HepG2 (cell line): Measurements from ENCODE around the gene TMEM62. TPM values are rescaled to one million over a fixed set of nuclear protein-coding genes. Genes with fewer than 3 reads are reported as not detected.

ENCODE experiments used
- ATAC-seq: fragments of 200-7000 bp; cut with Tn5 transposase; 3 replicates; pipeline ENCODE4 v1.9.1; 2020; ENCODE audit warnings: mild to moderate bottlenecking, moderate library complexity
- BruUV-seq: library from RNA; stranded (reverse); fragments of 400-500 nt; replicated peaks from 2 replicates; lab custom pipeline; 2021; lab: Mats Ljungman, UMichigan
- CTCF ChIA-PET: fragments of 300-600 bp; formaldehyde crosslinking; extraction: SDS; loops from one replicate; lab custom pipeline; 2021; ENCODE audit warnings: low total read pairs, inconsistent platforms, low intra/inter-chr PET ratio; lab: Yijun Ruan, JAX
- POLR2A ChIA-PET: fragments of 350-600 bp; sonication (Branson Sonifier 250); formaldehyde crosslinking; loops from one replicate; lab custom pipeline; 2020; ENCODE audit warnings: antibody characterized with exemption, inconsistent platforms; lab: Yijun Ruan, JAX
- DNase-seq: peaks from one replicate; pipeline ENCODE4 v3.0.0-alpha.2; 2015; ENCODE audit warnings: low spot score
- FAIRE-seq: peaks from 3 replicates; lab custom pipeline; 2011; peaks lifted over from hg19 to GRCh38; lab: Jason Lieb, UNC
- H2AFZ ChIP-seq: one replicate; pipeline ENCODE4 v1.6.1; 2011; ENCODE audit warnings: low read length, inconsistent platforms
- H3K27ac ChIP-seq: fragments of 300-600 bp; 3 replicates; pipeline ENCODE4 v1.8.0; 2011; ENCODE audit warnings: mixed run types, mild to moderate bottlenecking, mixed read lengths, low read length, inconsistent platforms; ENCODE audit not compliant: insufficient read depth; ENCODE audit errors: extremely low read length
- H3K27me3 ChIP-seq, 2 experiments: fragments of 200-600 bp in 1 of 2; 2 replicates in 1 of 2; 3 replicates in 1 of 2; pipeline versions ENCODE4 v1.6.0 to v1.8.0; 2011; ENCODE audit warnings: low read length in 2 of 2, mild to moderate bottlenecking in 2 of 2, moderate library complexity in 2 of 2, inconsistent platforms in 1 of 2; ENCODE audit not compliant: insufficient read depth in 2 of 2, control insufficient read depth in 1 of 2
- H3K36me3 ChIP-seq, 2 experiments: fragments of 200-600 bp in 1 of 2; replicated peaks in 1 of 2; 2 replicates in 1 of 2; 3 replicates in 1 of 2; pipeline versions ENCODE4 v1.5.1 to v1.8.0; 2011; ENCODE audit warnings: low read length in 2 of 2, inconsistent platforms in 1 of 2; ENCODE audit not compliant: insufficient read depth in 2 of 2, control insufficient read depth in 1 of 2
- H3K4me1 ChIP-seq: 2 replicates; pipeline ENCODE4 v1.5.1; 2012; ENCODE audit warnings: low read length, inconsistent platforms; ENCODE audit not compliant: insufficient read depth
- H3K4me2 ChIP-seq: 2 replicates; pipeline ENCODE4 v1.6.0; 2011; ENCODE audit warnings: low read depth, low read length, inconsistent platforms
- H3K4me3 ChIP-seq, 3 experiments: fragments of 200-600 bp in 1 of 3; sonication (generic), shearing (Covaris generic) in 1 of 3; replicated peaks in 1 of 3; 2 replicates each; pipeline ENCODE4 v1.5.1; 2011 to 2016; ENCODE audit warnings: low read length in 3 of 3, inconsistent platforms in 2 of 3, low read depth in 2 of 3, mild to moderate bottlenecking in 2 of 3, control low read depth in 1 of 3, mixed read lengths in 1 of 3; ENCODE audit not compliant: insufficient read depth in 1 of 3
- H3K79me2 ChIP-seq: one replicate; pipeline ENCODE4 v1.6.1; 2011; ENCODE audit warnings: low read length, inconsistent platforms; ENCODE audit not compliant: insufficient read depth
- H3K9ac ChIP-seq: 2 replicates; pipeline ENCODE4 v1.6.0; 2011; ENCODE audit warnings: mild to moderate bottlenecking, low read depth, low read length, inconsistent platforms; ENCODE audit not compliant: insufficient read depth
- H3K9me3 ChIP-seq: 2 replicates; pipeline ENCODE4 v1.5.1; 2012; ENCODE audit warnings: mild to moderate bottlenecking, low read length
- H4K20me1 ChIP-seq: 2 replicates; pipeline ENCODE4 v1.6.0; 2011; ENCODE audit warnings: inconsistent platforms, mild to moderate bottlenecking, low read length, moderate library complexity; ENCODE audit not compliant: insufficient read depth
- ARNTL ChIP-seq: sonication (generic); formaldehyde crosslinking; IDR thresholded peaks from 2 replicates; pipeline ENCODE4 v1.4.0; 2020; ENCODE audit warnings: mild to moderate bottlenecking, missing genetic modification reagents
- CC2D1A ChIP-seq: sonication (generic); formaldehyde crosslinking; IDR thresholded peaks from 2 replicates; pipeline ENCODE4 v1.8.1; 2023; ENCODE audit warnings: mild to moderate bottlenecking, missing genetic modification reagents
- HES4 ChIP-seq: sonication (generic); formaldehyde crosslinking; IDR thresholded peaks from 2 replicates; pipeline ENCODE4 v1.9.0; 2021; ENCODE audit warnings: mild to moderate bottlenecking, missing genetic modification reagents, borderline replicate concordance
- HMGXB4 ChIP-seq, 2 experiments: sonication (generic) in 1 of 2; formaldehyde crosslinking in 1 of 2; IDR thresholded peaks; 2 replicates each; pipeline versions ENCODE4 v1.4.0 to v1.6.1; 2018 to 2020; ENCODE audit warnings: missing genetic modification reagents in 2 of 2, borderline replicate concordance in 1 of 2, low read depth in 1 of 2, mild to moderate bottlenecking in 1 of 2, missing biosample characterization in 1 of 2
- HOXA5 ChIP-seq: sonication (generic); formaldehyde crosslinking; IDR thresholded peaks from 2 replicates; pipeline ENCODE4 v1.4.0; 2020; ENCODE audit warnings: missing genetic modification reagents
- MED1 ChIP-seq: sonication (generic); formaldehyde crosslinking; IDR thresholded peaks from 2 replicates; pipeline ENCODE4 v1.4.0; 2020; ENCODE audit warnings: missing genetic modification reagents
- SCMH1 ChIP-seq: sonication (generic); formaldehyde crosslinking; IDR thresholded peaks from 2 replicates; pipeline ENCODE4 v1.9.0; 2021; ENCODE audit warnings: missing genetic modification reagents, mild to moderate bottlenecking, borderline replicate concordance
- SOX5 ChIP-seq: IDR thresholded peaks from 2 replicates; pipeline ENCODE4 v1.6.1; 2016; ENCODE audit warnings: borderline replicate concordance
- SRSF1 ChIP-seq: fragments of 200-400 bp; formaldehyde crosslinking; optimal IDR thresholded peaks from 2 replicates; pipeline ENCODE3; 2017; ENCODE audit warnings: mild to moderate bottlenecking, low read depth, low read length, moderate library complexity
- STAT5B ChIP-seq: sonication (generic); formaldehyde crosslinking; IDR thresholded peaks from 2 replicates; pipeline ENCODE4 v1.4.0; 2020; ENCODE audit warnings: missing genetic modification reagents
- ZBTB33 ChIP-seq: sonication (generic); formaldehyde crosslinking; IDR thresholded peaks from 2 replicates; pipeline ENCODE4 v1.4.0; 2020; ENCODE audit warnings: missing genetic modification reagents
- ZFY ChIP-seq: sonication (generic); formaldehyde crosslinking; IDR thresholded peaks from 2 replicates; pipeline ENCODE4 v1.4.0; 2020; ENCODE audit warnings: missing genetic modification reagents
- ZNF747 ChIP-seq: sonication (generic); formaldehyde crosslinking; IDR thresholded peaks from 2 replicates; pipeline ENCODE4 v1.8.1; 2023; ENCODE audit warnings: missing genetic modification reagents, mild to moderate bottlenecking, borderline replicate concordance
- WGBS: methylation state at CpG from one replicate; pipeline ENCODE4 v1.1.6; 2017; ENCODE audit warnings: low lambda C conversion rate; 5-methylcytosine and 5-hydroxymethylcytosine counted together
- in situ Hi-C: cut with HindIII; loops from 2 replicates; pipeline ENCODE4 v1.10.0; 2017; ENCODE audit warnings: low pct_unique_long_range_greater_than_20kb; ENCODE audit not compliant: extremely low pct_ligation_motif_present
- intact Hi-C: fragments of 100-400 bp; cut with micrococcal nuclease; formaldehyde crosslinking; loops from one replicate; pipeline ENCODE4 v1.10.0; 2022; ENCODE audit not compliant: unreplicated experiment
- polyA plus RNA-seq, 8 experiments: library from polyadenylated mRNA; depleted of rRNA in 3 of 8; stranded (reverse) in 7 of 8; unstranded in 1 of 8; fragments of >200 nt; fragmentation: Illumina TruSeq in 4 of 8; extraction: Trizol in 4 of 8; gene quantifications; 2 replicates each; pipeline versions ENCODE4 v1.2.1 to v1.2.3, GENCODE V29; 2011 to 2016; ENCODE audit warnings: low read depth in 4 of 8, missing spikeins in 1 of 8, mixed read lengths in 1 of 8; ENCODE audit not compliant: insufficient read depth in 1 of 8
- total RNA-seq, 5 experiments: library from RNA; depleted of rRNA; stranded (reverse); fragments of >200 nt; fragmentation: Illumina TruSeq; extraction: Trizol; gene quantifications; 2 replicates each; pipeline ENCODE4 v1.2.3, GENCODE V29; 2016; ENCODE audit warnings: low read depth in 1 of 5
- TF ChIP-seq, protein P1 (sequence below), 2 experiments: sonication (generic) in 1 of 2; formaldehyde crosslinking in 1 of 2; IDR thresholded peaks; 2 replicates each; pipeline versions ENCODE4 v1.5.1 to v1.6.1; 2011 to 2020; ENCODE audit warnings: borderline replicate concordance in 1 of 2, low read depth in 1 of 2, low read length in 1 of 2, mild to moderate bottlenecking in 1 of 2, missing genetic modification reagents in 1 of 2, moderate library complexity in 1 of 2
- TF ChIP-seq, protein P2 (sequence below): sonication (generic); formaldehyde crosslinking; IDR thresholded peaks from 2 replicates; pipeline ENCODE4 v1.4.0; 2020; ENCODE audit warnings: missing genetic modification reagents, borderline replicate concordance

The TMEM62 gene
- total and polyA plus RNA-seq, 2 of the 13 experiments (the other 11 are each of a cell fraction or from before 2014, with no cell fraction given) = 14.2 to 20.9 TPM

- no peaks in the 10 kb centered on the region for H3K9me3 ChIP-seq
- H3K79me2 ChIP-seq = peaks cover 21% of the 10 kb centered on the region
- CTCF ChIA-PET = no interaction called here
- no peaks in the 10 kb centered on the region for H4K20me1 ChIP-seq
- no peak overlapping the region for H3K4me2 ChIP-seq
- H3K4me1 ChIP-seq = peaks cover 7% of the 10 kb centered on the region
- H3K27ac ChIP-seq = no peak overlapping the region
- H3K27me3 ChIP-seq = no peaks in the 10 kb centered on the region
- no peak overlapping the region for H3K4me3 ChIP-seq
- no peak for DNase-seq
- no peak for TF ChIP-seq MED1 (CRISPR knock-in tag)
- TF ChIP-seq ARNTL (CRISPR knock-in tag) = no peak
- TF ChIP-seq, protein P1, sequence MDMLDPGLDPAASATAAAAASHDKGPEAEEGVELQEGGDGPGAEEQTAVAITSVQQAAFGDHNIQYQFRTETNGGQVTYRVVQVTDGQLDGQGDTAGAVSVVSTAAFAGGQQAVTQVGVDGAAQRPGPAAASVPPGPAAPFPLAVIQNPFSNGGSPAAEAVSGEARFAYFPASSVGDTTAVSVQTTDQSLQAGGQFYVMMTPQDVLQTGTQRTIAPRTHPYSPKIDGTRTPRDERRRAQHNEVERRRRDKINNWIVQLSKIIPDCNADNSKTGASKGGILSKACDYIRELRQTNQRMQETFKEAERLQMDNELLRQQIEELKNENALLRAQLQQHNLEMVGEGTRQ (IDR thresholded peaks at IDR 0.05; ENCODE audit: low read depth, low read length) = no peak
- TF ChIP-seq, protein P1 (CRISPR knock-in tag; IDR thresholded peaks at IDR 0.05; ENCODE audit: borderline replicate concordance) = no peak
- no peak for TF ChIP-seq STAT5B (CRISPR knock-in tag)
- no peak for TF ChIP-seq HES4
- TF ChIP-seq HMGXB4 (CRISPR knock-in tag; IDR thresholded peaks at IDR 0.05; ENCODE audit: borderline replicate concordance in 1 of 2, low read depth in 1 of 2) = no peak
- TF ChIP-seq ZFY (CRISPR knock-in tag) = no peak
- TF ChIP-seq CC2D1A (CRISPR knock-in tag) = no peak
- no peak for TF ChIP-seq SCMH1
- no peak for TF ChIP-seq SRSF1
- no peak for TF ChIP-seq ZBTB33 (CRISPR knock-in tag)
- TF ChIP-seq ZNF747 = no peak
- no peak for TF ChIP-seq SOX5 (CRISPR knock-in tag)
- TF ChIP-seq, protein P2, sequence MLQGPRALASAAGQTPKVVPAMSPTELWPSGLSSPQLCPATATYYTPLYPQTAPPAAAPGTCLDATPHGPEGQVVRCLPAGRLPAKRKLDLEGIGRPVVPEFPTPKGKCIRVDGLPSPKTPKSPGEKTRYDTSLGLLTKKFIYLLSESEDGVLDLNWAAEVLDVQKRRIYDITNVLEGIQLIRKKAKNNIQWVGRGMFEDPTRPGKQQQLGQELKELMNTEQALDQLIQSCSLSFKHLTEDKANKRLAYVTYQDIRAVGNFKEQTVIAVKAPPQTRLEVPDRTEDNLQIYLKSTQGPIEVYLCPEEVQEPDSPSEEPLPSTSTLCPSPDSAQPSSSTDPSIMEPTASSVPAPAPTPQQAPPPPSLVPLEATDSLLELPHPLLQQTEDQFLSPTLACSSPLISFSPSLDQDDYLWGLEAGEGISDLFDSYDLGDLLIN (CRISPR knock-in tag) = no peak
- no peak for TF ChIP-seq HOXA5 (CRISPR knock-in tag)
- TF ChIP-seq, all 625 proteins: peak for 0
- Histone ChIP-seq H3K9ac (no peak overlapping the region), H2AFZ (no peak overlapping the region), H3K36me3 (peaks cover 3 to 8% of the 10 kb centered on the region in 2 experiments; a peak in 4 of 5 replicates)
- no TSS peak for BruUV-seq
- no peak for ATAC-seq
- intact Hi-C loops = no loop called here
- in situ Hi-C loops = no loop called here
- WGBS = 91% methylated on average over 8 of the region's 8 CpGs
- POLR2A ChIA-PET = no interaction called here
- no peak for FAIRE-seq
These were observed 37.6 kb upstream of the TMEM62 start for GRCh38 chr15:43095708-43096347.
